ENCODE measurements around the gene SH3YL1.
"Not testable (repeated sequence)": the region's sequence is repeated elsewhere in the genome, so short reads cannot be mapped to it uniquely, and the experiment has no call there.

- not testable (repeated sequence) for TF ChIP-seq CTCF (IDR thresholded peaks at IDR 0.05); REST (IDR thresholded peaks at IDR 0.05); GATA3 (IDR thresholded peaks at IDR 0.05; ENCODE audit: borderline replicate concordance); POLR2A (IDR thresholded peaks at IDR 0.05; ENCODE audit: low read length)
These were observed 91.7 kb downstream of the SH3YL1 start for GRCh38 chr2:172120-172519.
